ENCODE data around the gene TBX10.

Gene TBX10

DNA sequence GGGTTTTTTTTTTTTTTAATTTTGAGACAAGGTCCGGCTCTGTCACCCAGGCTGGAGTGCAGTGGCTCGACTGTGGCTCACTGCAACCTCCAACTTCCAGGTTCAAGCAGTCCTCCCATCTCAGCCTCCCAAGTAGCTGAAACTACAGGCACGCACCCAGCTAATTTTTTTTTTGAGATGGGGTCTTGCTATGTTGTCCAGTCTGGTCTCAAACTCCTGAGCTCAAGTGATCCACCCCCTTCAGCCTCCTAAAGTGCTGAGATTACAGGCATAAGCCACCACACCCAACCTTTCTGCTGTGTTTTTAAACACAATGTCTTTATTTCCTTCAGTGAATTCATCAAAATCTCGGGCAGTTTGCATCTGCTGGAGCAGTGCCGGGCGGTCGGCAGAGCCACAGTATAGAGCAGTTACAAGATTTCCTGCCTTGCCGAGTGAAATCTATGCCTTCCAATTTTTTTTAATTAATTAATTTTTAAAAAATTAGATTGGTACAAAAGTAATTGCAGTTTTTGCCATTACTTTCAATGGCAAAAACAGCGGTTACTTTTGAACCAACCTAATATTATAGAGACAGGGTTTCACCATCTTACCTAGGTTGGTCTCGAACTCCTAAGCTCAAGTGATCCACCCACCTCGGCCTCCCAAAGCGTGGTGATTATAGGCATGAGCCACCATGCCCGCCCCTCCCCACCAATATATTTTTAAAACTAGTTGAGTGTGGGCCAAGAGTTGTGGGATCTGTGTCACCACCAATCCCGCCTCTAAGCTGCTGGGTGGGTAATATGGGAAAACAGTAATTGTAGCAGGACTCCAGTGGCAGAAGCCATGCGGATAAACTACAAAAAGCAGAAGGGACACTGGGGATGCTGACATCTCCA lies 13.6 kb upstream of the TBX10 start:
- Mint-ChIP-seq H3K27ac (no peak overlapping the region), H3K4me1 (peaks cover 12% of the 10 kb centered on the region), H3K9me3 (peaks cover 10% of the 10 kb centered on the region), H3K27me3 (ENCODE audit: low read depth) (peaks cover 5% of the 10 kb centered on the region), H3K4me3 (no peak overlapping the region), H3K36me3 (ENCODE audit: low read depth) (no peaks in the 10 kb centered on the region)
- TF ChIP-seq, protein P1, sequence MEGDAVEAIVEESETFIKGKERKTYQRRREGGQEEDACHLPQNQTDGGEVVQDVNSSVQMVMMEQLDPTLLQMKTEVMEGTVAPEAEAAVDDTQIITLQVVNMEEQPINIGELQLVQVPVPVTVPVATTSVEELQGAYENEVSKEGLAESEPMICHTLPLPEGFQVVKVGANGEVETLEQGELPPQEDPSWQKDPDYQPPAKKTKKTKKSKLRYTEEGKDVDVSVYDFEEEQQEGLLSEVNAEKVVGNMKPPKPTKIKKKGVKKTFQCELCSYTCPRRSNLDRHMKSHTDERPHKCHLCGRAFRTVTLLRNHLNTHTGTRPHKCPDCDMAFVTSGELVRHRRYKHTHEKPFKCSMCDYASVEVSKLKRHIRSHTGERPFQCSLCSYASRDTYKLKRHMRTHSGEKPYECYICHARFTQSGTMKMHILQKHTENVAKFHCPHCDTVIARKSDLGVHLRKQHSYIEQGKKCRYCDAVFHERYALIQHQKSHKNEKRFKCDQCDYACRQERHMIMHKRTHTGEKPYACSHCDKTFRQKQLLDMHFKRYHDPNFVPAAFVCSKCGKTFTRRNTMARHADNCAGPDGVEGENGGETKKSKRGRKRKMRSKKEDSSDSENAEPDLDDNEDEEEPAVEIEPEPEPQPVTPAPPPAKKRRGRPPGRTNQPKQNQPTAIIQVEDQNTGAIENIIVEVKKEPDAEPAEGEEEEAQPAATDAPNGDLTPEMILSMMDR (IDR thresholded peaks at IDR 0.05; ENCODE audit: unreplicated experiment in 3 of 3), result no peak

DNA sequence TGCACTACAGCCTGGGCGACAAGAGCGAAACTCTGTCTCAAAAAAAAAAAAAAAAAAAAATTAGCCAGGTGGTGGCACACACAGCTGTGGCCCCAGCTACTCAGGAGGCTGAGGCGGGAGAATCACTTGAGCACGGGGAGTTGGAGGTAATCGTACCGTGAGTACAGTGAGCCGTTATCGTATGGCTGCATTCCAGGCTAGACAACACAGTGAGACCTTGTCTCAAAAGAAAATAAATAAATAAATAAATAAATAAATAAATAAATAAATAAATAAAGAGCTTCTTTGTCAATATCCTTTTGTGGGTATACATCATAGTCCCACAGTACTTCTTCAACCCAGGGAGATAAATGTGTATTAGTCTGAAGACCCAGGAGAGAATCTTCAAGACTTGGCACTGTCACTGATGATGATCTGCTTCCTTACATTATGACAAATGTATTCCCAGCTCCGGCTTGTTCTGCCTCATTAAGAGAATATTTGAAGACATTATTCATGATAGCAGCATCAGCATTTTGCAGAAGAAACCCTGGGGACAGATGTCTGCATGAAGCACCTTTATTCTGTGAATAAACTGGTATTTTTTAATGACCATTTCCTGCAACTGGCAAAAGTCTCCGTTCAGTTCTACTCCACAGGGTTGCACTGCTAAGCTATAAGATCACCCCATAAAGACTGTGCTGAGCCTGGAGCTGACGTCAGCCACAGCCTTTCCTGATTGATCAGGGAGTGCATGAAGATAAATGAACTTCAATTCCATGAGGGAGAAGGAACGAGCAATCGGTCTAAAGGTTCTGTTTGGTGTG lies 12.6 kb upstream of the TBX10 start:
- no peak overlapping the region for H3K4me3 Mint-ChIP-seq
- H3K27ac Mint-ChIP-seq, result no peak overlapping the region
- H3K4me1 Mint-ChIP-seq, result peaks cover 12% of the 10 kb centered on the region
- H3K27me3 Mint-ChIP-seq (ENCODE audit: low read depth), result peaks cover 5% of the 10 kb centered on the region
- no peaks in the 10 kb centered on the region for H3K36me3 Mint-ChIP-seq (ENCODE audit: low read depth)
- TF ChIP-seq, protein P1 (IDR thresholded peaks at IDR 0.05; ENCODE audit: unreplicated experiment in 3 of 3), result no peak
- H3K9me3 Mint-ChIP-seq, result peaks cover 10% of the 10 kb centered on the region

DNA sequence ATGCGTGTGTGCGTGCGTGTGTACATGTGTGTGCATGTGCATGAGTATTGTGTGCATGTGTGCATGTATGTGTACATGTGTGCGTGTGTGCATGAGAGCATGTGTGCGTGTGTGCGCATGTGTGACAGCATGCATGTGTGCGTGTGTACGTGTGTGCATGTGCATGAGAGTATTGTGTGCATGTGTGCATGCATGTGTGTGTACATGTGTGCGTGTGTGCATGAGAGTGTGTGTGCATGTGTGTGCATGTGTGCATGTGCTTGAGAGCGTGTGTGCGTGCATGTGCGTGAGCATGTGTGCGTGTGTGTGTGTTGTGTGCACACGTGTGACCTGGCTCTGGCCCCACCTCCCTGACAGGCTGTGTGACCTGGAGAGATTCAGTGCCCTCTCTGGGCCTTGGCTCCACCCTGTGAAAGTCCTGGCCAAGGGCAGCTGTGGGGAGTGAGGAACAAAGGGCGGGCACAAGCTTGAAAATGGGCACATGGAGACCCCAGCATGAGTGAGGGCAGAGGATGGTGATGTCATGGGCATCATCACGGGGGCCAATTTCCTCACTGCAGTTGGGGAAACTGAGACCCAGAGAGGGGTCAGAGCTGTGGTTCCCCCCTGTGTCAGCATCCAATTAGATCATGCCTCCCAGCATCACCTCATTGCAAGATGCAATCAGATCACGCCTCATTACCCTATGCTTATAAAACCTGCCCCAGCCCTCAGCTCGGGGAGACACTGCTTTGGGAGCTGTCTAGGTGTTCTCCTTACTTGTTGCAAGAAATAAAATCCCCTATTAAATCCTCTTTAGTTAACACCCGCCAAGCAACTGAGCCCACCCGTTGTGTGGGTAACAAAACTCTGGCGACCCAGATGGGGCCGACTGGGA lies 10.3 kb upstream of the TBX10 start:
- peaks cover 5% of the 10 kb centered on the region for H3K9me3 Mint-ChIP-seq
- H3K27ac Mint-ChIP-seq, result peak overlapping the region in 2 of 3 experiments; percentile 66 to 82
- H3K27me3 Mint-ChIP-seq (ENCODE audit: low read depth), result peaks cover 9% of the 10 kb centered on the region
- H3K4me1 Mint-ChIP-seq, result peaks cover 12% of the 10 kb centered on the region
- H3K36me3 Mint-ChIP-seq (ENCODE audit: low read depth), result no peaks in the 10 kb centered on the region
- TF ChIP-seq, protein P1 (IDR thresholded peaks at IDR 0.05; ENCODE audit: unreplicated experiment in 3 of 3), result no peak
- peak overlapping the region in 1 of 3 experiments; percentile 31 for H3K4me3 Mint-ChIP-seq

GRCh38 chr11:67648796-67649613 lies 9.4 kb upstream of the TBX10 start:
- TF ChIP-seq, protein P1 (IDR thresholded peaks at IDR 0.05; ENCODE audit: unreplicated experiment in 3 of 3), result no peak
- H3K9me3 Mint-ChIP-seq, result peaks cover 2% of the 10 kb centered on the region
- no peak overlapping the region for H3K4me3 Mint-ChIP-seq
- H3K36me3 Mint-ChIP-seq (ENCODE audit: low read depth), result no peaks in the 10 kb centered on the region
- peaks cover 12% of the 10 kb centered on the region for H3K4me1 Mint-ChIP-seq
- peaks cover 9% of the 10 kb centered on the region for H3K27me3 Mint-ChIP-seq (ENCODE audit: low read depth)
- H3K27ac Mint-ChIP-seq, result peak overlapping the region in 1 of 3 experiments; percentile 56
